C4-2B (cell line): ENCODE results near the gene AP4E1.

Source experiments
- ZFX ChIP-seq: fragments of 450-650 bp; IDR thresholded peaks from 2 replicates; pipeline ENCODE4 v1.6.1; 2017
- TF ChIP-seq, protein P1 (sequence below): fragments of 450-650 bp; conservative IDR thresholded peaks from 2 replicates; pipeline ENCODE4 v1.5.1; 2017; ENCODE audit warnings: mild to moderate bottlenecking

DNA sequence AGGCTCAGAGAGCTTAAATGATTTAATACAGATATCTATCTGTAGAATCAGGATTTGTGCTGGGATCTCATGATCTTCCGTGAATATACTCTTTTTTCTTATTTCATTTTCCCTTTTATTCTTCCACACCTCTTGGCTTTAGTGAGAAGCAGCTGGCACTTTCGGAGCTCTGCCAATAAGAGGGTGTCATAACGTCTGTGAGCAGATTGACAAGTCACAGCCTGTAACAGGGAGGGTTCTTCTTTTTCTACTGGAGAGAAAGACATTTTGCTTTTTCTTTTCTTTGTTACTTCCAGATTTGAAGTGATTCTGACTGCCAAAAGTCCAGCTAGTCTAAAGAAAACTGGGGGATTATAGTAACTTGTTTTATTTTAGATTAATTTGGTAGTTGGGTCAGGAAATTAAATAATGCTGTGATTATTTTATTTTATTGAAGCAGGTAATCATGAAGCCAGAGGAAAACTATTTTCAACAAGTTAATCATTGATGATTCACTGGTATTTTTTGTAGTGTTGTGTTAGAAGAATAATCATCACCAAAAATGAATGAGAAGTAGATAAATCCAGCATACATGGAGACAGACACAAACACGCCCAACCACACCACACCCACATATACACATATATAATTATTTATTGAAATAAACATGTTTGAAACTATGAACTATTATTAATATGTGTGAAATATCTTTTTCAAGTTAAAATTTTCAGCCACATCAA is 116.4 kb downstream of the AP4E1 start:
- TF ChIP-seq, protein P1, sequence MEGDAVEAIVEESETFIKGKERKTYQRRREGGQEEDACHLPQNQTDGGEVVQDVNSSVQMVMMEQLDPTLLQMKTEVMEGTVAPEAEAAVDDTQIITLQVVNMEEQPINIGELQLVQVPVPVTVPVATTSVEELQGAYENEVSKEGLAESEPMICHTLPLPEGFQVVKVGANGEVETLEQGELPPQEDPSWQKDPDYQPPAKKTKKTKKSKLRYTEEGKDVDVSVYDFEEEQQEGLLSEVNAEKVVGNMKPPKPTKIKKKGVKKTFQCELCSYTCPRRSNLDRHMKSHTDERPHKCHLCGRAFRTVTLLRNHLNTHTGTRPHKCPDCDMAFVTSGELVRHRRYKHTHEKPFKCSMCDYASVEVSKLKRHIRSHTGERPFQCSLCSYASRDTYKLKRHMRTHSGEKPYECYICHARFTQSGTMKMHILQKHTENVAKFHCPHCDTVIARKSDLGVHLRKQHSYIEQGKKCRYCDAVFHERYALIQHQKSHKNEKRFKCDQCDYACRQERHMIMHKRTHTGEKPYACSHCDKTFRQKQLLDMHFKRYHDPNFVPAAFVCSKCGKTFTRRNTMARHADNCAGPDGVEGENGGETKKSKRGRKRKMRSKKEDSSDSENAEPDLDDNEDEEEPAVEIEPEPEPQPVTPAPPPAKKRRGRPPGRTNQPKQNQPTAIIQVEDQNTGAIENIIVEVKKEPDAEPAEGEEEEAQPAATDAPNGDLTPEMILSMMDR = no peak
- no peak for TF ChIP-seq ZFX
